GM23338 (cell line): ENCODE data around the gene WWOX.

Source experiments
- CREB1 ChIP-seq: fragments of 250-450 bp; sonication (Bioruptor Pico); IDR thresholded peaks from 2 replicates; pipeline ENCODE4 v1.5.0; 2020; ENCODE audit warnings: low read depth, mild to moderate bottlenecking, moderate library complexity
- EZH2 ChIP-seq: fragments of 200-600 bp; sonication (generic); IDR thresholded peaks from one replicate; pipeline ENCODE4 v1.8.0; 2017; ENCODE audit warnings: antibody characterized with exemption, mild to moderate bottlenecking, low read depth; ENCODE audit not compliant: unreplicated experiment
- EZH2phosphoT487 ChIP-seq: fragments of 200-600 bp; sonication (generic); IDR thresholded peaks from one replicate; pipeline ENCODE4 v1.8.1; 2018; ENCODE audit warnings: antibody characterized with exemption; ENCODE audit not compliant: unreplicated experiment
- JUNB ChIP-seq: IDR thresholded peaks from one replicate; pipeline ENCODE4 v1.6.1; 2016; ENCODE audit warnings: antibody characterized with exemption; ENCODE audit not compliant: unreplicated experiment
- NANOG ChIP-seq: IDR thresholded peaks from 2 replicates; pipeline ENCODE4 v1.6.1; 2016; ENCODE audit warnings: antibody characterized with exemption, borderline replicate concordance
- POLR2AphosphoS5 ChIP-seq: IDR thresholded peaks from 2 replicates; pipeline ENCODE4 v1.6.1; 2016; ENCODE audit warnings: antibody characterized with exemption, low read depth
- ZNF331 ChIP-seq: fragments of 250-450 bp; sonication (Bioruptor Pico); IDR thresholded peaks from 2 replicates; pipeline ENCODE4 v1.5.0; 2020; ENCODE audit warnings: low read depth, mild to moderate bottlenecking, moderate library complexity
- TF ChIP-seq, protein P1 (sequence below), 2 experiments: fragments of 200-600 bp in 1 of 2; sonication (generic) in 1 of 2; conservative IDR thresholded peaks; 2 replicates each; pipeline versions ENCODE4 v1.5.1 to v1.6.1; 2016 to 2017; ENCODE audit warnings: antibody characterized with exemption in 2 of 2, low read depth in 2 of 2, mild to moderate bottlenecking in 2 of 2, moderate library complexity in 1 of 2
- TF ChIP-seq, protein P2 (sequence below): IDR thresholded peaks from 2 replicates; pipeline ENCODE4 v1.6.1; 2016; ENCODE audit warnings: antibody characterized with exemption
- TF ChIP-seq, protein P3 (sequence below): IDR thresholded peaks from one replicate; pipeline ENCODE4 v1.6.1; 2018; ENCODE audit warnings: antibody characterized with exemption; ENCODE audit not compliant: unreplicated experiment
- TF ChIP-seq, protein P4 (sequence below): fragments of 250-450 bp; sonication (Bioruptor Pico); IDR thresholded peaks from 2 replicates; pipeline ENCODE4 v1.5.0; 2020; ENCODE audit warnings: mild to moderate bottlenecking, moderate library complexity

DNA sequence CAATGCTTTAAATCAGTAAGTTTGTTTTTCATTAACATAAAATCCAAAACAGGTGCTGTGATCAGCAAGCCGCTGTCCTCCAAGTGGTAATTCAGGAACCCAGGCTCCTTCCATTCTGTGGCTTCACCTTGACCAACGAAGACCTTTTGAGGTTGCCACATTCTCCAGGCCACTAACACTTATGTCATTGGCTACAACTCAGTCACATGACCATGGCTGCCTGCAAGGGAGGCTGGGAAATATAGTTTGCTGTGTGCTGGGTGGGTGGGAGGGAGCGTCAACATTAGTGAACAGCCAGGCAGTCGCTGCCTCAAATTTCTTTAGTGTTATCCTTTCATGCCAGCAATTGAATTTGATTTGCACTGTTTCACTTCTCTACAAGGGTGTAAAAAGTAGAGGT lies 951.9 kb downstream of the WWOX start:
- TF ChIP-seq, protein P1, sequence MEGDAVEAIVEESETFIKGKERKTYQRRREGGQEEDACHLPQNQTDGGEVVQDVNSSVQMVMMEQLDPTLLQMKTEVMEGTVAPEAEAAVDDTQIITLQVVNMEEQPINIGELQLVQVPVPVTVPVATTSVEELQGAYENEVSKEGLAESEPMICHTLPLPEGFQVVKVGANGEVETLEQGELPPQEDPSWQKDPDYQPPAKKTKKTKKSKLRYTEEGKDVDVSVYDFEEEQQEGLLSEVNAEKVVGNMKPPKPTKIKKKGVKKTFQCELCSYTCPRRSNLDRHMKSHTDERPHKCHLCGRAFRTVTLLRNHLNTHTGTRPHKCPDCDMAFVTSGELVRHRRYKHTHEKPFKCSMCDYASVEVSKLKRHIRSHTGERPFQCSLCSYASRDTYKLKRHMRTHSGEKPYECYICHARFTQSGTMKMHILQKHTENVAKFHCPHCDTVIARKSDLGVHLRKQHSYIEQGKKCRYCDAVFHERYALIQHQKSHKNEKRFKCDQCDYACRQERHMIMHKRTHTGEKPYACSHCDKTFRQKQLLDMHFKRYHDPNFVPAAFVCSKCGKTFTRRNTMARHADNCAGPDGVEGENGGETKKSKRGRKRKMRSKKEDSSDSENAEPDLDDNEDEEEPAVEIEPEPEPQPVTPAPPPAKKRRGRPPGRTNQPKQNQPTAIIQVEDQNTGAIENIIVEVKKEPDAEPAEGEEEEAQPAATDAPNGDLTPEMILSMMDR (conservative IDR thresholded peaks at IDR 0.05; ENCODE audit: low read depth in 2 of 2): no peak
- TF ChIP-seq EZH2 (no peak), POLR2AphosphoS5 (no peak), EZH2phosphoT487 (no peak), NANOG (no peak), ZNF331 (no peak), JUNB (no peak), CREB1 (no peak)
- TF ChIP-seq, protein P2, sequence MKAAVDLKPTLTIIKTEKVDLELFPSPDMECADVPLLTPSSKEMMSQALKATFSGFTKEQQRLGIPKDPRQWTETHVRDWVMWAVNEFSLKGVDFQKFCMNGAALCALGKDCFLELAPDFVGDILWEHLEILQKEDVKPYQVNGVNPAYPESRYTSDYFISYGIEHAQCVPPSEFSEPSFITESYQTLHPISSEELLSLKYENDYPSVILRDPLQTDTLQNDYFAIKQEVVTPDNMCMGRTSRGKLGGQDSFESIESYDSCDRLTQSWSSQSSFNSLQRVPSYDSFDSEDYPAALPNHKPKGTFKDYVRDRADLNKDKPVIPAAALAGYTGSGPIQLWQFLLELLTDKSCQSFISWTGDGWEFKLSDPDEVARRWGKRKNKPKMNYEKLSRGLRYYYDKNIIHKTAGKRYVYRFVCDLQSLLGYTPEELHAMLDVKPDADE: no peak
- TF ChIP-seq, protein P3, sequence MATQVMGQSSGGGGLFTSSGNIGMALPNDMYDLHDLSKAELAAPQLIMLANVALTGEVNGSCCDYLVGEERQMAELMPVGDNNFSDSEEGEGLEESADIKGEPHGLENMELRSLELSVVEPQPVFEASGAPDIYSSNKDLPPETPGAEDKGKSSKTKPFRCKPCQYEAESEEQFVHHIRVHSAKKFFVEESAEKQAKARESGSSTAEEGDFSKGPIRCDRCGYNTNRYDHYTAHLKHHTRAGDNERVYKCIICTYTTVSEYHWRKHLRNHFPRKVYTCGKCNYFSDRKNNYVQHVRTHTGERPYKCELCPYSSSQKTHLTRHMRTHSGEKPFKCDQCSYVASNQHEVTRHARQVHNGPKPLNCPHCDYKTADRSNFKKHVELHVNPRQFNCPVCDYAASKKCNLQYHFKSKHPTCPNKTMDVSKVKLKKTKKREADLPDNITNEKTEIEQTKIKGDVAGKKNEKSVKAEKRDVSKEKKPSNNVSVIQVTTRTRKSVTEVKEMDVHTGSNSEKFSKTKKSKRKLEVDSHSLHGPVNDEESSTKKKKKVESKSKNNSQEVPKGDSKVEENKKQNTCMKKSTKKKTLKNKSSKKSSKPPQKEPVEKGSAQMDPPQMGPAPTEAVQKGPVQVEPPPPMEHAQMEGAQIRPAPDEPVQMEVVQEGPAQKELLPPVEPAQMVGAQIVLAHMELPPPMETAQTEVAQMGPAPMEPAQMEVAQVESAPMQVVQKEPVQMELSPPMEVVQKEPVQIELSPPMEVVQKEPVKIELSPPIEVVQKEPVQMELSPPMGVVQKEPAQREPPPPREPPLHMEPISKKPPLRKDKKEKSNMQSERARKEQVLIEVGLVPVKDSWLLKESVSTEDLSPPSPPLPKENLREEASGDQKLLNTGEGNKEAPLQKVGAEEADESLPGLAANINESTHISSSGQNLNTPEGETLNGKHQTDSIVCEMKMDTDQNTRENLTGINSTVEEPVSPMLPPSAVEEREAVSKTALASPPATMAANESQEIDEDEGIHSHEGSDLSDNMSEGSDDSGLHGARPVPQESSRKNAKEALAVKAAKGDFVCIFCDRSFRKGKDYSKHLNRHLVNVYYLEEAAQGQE: no peak
- TF ChIP-seq, protein P4, sequence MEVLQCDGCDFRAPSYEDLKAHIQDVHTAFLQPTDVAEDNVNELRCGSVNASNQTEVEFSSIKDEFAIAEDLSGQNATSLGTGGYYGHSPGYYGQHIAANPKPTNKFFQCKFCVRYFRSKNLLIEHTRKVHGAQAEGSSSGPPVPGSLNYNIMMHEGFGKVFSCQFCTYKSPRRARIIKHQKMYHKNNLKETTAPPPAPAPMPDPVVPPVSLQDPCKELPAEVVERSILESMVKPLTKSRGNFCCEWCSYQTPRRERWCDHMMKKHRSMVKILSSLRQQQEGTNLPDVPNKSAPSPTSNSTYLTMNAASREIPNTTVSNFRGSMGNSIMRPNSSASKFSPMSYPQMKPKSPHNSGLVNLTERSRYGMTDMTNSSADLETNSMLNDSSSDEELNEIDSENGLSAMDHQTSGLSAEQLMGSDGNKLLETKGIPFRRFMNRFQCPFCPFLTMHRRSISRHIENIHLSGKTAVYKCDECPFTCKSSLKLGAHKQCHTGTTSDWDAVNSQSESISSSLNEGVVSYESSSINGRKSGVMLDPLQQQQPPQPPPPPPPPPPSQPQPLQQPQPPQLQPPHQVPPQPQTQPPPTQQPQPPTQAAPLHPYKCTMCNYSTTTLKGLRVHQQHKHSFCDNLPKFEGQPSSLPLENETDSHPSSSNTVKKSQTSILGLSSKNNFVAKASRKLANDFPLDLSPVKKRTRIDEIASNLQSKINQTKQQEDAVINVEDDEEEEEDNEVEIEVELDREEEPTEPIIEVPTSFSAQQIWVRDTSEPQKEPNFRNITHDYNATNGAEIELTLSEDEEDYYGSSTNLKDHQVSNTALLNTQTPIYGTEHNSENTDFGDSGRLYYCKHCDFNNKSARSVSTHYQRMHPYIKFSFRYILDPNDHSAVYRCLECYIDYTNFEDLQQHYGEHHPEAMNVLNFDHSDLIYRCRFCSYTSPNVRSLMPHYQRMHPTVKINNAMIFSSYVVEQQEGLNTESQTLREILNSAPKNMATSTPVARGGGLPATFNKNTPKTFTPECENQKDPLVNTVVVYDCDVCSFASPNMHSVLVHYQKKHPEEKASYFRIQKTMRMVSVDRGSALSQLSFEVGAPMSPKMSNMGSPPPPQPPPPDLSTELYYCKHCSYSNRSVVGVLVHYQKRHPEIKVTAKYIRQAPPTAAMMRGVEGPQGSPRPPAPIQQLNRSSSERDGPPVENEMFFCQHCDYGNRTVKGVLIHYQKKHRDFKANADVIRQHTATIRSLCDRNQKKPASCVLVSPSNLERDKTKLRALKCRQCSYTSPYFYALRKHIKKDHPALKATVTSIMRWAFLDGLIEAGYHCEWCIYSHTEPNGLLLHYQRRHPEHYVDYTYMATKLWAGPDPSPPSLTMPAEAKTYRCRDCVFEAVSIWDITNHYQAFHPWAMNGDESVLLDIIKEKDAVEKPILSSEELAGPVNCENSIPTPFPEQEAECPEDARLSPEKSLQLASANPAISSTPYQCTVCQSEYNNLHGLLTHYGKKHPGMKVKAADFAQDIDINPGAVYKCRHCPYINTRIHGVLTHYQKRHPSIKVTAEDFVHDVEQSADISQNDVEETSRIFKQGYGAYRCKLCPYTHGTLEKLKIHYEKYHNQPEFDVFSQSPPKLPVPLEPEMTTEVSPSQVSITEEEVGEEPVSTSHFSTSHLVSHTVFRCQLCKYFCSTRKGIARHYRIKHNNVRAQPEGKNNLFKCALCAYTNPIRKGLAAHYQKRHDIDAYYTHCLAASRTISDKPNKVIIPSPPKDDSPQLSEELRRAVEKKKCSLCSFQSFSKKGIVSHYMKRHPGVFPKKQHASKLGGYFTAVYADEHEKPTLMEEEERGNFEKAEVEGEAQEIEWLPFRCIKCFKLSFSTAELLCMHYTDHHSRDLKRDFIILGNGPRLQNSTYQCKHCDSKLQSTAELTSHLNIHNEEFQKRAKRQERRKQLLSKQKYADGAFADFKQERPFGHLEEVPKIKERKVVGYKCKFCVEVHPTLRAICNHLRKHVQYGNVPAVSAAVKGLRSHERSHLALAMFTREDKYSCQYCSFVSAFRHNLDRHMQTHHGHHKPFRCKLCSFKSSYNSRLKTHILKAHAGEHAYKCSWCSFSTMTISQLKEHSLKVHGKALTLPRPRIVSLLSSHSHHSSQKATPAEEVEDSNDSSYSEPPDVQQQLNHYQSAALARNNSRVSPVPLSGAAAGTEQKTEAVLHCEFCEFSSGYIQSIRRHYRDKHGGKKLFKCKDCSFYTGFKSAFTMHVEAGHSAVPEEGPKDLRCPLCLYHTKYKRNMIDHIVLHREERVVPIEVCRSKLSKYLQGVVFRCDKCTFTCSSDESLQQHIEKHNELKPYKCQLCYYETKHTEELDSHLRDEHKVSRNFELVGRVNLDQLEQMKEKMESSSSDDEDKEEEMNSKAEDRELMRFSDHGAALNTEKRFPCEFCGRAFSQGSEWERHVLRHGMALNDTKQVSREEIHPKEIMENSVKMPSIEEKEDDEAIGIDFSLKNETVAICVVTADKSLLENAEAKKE (CRISPR knock-in tag): no peak
